Motor neuron (in vitro differentiated cells): ENCODE measurements around the gene PRDX5. TPM values are rescaled to one million over a fixed set of nuclear protein-coding genes. Genes with fewer than 3 reads are reported as not detected.

ENCODE experiments used
- ATAC-seq, 8 experiments: fragments of 200-7000 bp; cut with Tn5 transposase; replicated peaks in 6 of 8; 2 replicates each; pipeline ENCODE4 v1.8.0; 2021; ENCODE audit warnings: mild to moderate bottlenecking in 8 of 8, moderate library complexity in 8 of 8
- H3K27ac ChIP-seq, 2 donors: fragments of 250-450 bp; sonication (Bioruptor Pico); 2 replicates each; pipeline ENCODE4 v1.9.0; 2021; ENCODE audit warnings: antibody characterized with exemption in 2 of 2, mild to moderate bottlenecking in 2 of 2, moderate library complexity in 1 of 2
- H3K4me1 ChIP-seq, 2 donors: fragments of 250-450 bp; sonication (Bioruptor Pico); replicated peaks in 1 of 2; 2 replicates each; pipeline ENCODE4 v1.6.1; 2021; ENCODE audit warnings: antibody characterized with exemption in 2 of 2, mild to moderate bottlenecking in 2 of 2, moderate library complexity in 1 of 2
- H3K4me3 ChIP-seq, 5 donors: fragments of 250-450 bp; sonication (Bioruptor Pico); 2 replicates each; pipeline ENCODE4 v1.9.0; 2021; ENCODE audit warnings: antibody characterized with exemption in 5 of 5, mild to moderate bottlenecking in 5 of 5, moderate library complexity in 4 of 5
- WGBS, 10 experiments: fragments of 450-650 bp; shearing (Covaris generic); methylation state at CpG; one replicate each; pipeline ENCODE4 v1.0.0; 2022; 5-methylcytosine and 5-hydroxymethylcytosine counted together
- in situ Hi-C, 9 experiments: fragments of 400-800 bp; cut with MboI; loops; one replicate each; pipeline ENCODE4 v1.15.0; 2021; ENCODE audit warnings: low sequenced_read_pairs in 9 of 9, low pct_unique_long_range_greater_than_20kb in 2 of 9; ENCODE audit not compliant: unreplicated experiment in 9 of 9
- total RNA-seq, 8 experiments: library from RNA; unstranded; fragments of 300-600 nt; gene quantifications; 2 replicates each; pipeline versions ENCODE4 v1.2.3 to v1.2.4, GENCODE V29; 2022

The PRDX5 gene
- total RNA-seq, 8 experiments from 2014 or later, result 218 to 801 (median 352) TPM

DNA sequence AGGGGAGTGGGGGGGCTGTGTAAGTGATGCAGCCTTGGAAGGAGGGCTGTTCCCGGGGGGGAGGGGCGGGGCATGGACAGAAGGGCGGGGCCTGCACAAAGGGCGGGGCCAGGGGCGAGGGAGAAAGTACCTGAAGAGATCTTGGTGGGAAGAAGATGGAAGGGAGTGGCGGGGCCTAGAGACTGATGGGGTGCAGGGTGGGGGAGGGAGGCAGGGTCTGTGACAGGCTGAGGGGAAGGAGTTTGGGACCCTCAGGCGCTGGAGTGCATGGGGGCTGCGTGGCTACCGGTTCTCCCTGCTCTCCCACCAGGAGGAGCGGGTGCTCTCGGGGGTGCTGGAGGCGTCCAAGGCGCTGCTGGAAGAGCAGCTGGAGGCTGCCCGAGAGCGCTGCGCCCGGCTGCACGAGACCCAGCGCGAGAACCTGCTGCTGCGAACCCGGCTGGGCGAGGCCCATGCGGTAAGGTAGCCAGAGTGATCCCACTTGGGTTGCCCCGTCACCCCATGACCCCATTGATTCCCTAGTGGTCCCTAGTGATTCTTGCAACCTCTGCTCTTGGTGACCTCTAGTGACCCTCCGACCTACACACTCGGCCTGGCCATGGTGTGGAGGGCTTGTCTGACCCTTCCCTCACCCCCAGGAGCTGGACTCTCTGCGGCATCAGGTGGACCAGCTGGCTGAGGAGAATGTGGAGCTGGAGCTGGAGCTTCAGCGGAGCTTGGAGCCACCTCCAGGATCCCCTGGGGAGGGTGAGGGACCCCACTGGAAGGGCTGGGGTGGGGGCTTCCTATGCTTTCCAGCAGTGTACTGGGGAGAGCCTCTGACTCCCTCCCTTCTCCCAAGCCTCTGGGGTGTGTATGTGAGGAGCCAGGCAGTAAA lies 25.2 kb downstream of the PRDX5 start:
- in situ Hi-C loops, result no loop called here
- no CpG with 5 or more reads among the region's 29 CpGs for WGBS, 10 experiments
- H3K4me1 ChIP-seq, result peaks cover 19 to 26% of the 10 kb centered on the region in 2 donors
- peak overlapping the region in 1 of 2 donors; percentile 17 for H3K27ac ChIP-seq
- no peak overlapping the region for H3K4me3 ChIP-seq
- peak in 1 of 8 experiments; percentile 2 for ATAC-seq

DNA sequence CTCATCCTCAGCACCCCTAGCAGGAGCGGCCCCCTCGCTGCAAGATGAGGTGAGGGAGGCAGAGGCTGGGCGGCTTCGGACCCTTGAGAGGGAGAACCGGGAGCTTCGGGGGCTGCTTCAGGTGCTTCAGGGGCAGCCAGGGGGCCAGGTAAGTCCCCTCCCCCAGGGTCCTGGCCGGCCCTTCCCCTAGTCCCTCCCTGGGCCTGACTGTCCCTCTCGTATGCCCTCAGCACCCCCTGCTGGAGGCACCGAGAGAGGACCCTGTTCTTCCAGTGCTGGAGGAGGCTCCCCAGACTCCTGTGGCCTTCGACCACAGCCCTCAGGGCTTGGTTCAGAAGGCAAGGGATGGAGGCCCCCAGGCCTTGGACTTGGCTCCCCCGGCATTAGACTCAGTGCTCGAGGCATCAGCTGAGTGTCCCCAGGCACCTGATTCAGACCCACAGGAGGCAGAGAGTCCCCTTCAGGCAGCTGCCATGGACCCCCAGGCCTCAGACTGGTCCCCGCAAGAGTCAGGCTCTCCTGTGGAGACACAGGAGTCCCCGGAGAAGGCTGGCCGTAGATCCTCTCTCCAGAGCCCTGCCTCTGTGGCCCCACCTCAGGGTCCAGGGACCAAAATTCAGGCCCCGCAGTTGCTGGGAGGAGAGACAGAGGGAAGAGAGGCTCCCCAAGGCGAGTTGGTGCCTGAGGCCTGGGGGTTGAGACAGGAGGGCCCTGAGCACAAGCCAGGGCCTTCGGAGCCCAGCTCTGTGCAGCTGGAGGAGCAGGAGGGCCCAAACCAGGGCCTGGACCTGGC lies 26.0 kb downstream of the PRDX5 start:
- Histone ChIP-seq H3K4me1 (peaks cover 25 to 35% of the 10 kb centered on the region in 2 donors), H3K27ac (peak overlapping the region in 1 of 2 donors; percentile 17), H3K4me3 (no peak overlapping the region)
- no peak for ATAC-seq
- in situ Hi-C loops, result no loop called here
- 20 to 72% methylated on average over 1 to 2 of the region's 18 CpGs; no CpG with 5 or more reads in 8 of the 10 experiments for WGBS, 10 experiments

DNA sequence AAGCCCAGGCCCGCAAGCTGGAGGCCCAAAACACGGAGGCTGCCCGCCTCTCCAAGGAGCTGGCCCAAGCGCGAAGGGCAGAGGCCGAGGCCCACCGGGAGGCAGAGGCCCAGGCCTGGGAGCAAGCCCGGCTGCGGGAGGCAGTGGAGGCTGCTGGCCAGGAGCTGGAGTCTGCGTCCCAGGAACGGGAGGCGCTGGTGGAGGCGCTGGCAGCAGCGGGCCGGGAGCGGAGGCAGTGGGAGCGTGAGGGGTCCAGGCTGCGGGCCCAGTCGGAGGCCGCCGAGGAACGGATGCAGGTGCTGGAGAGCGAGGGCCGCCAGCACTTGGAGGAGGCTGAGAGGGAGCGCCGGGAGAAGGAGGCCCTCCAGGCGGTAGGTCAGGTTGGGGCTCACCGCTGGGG lies 26.9 kb downstream of the PRDX5 start:
- in situ Hi-C loops, result no loop called here
- WGBS, 10 experiments, result 88 to 94% (median 92%) methylated on average over 7 to 13 of the region's 28 CpGs; no CpG with 5 or more reads in 7 of the 10 experiments
- H3K4me3 ChIP-seq, result no peak overlapping the region
- peaks cover 25 to 36% of the 10 kb centered on the region in 2 donors for H3K4me1 ChIP-seq
- ATAC-seq, result no peak
- no peak overlapping the region for H3K27ac ChIP-seq

DNA sequence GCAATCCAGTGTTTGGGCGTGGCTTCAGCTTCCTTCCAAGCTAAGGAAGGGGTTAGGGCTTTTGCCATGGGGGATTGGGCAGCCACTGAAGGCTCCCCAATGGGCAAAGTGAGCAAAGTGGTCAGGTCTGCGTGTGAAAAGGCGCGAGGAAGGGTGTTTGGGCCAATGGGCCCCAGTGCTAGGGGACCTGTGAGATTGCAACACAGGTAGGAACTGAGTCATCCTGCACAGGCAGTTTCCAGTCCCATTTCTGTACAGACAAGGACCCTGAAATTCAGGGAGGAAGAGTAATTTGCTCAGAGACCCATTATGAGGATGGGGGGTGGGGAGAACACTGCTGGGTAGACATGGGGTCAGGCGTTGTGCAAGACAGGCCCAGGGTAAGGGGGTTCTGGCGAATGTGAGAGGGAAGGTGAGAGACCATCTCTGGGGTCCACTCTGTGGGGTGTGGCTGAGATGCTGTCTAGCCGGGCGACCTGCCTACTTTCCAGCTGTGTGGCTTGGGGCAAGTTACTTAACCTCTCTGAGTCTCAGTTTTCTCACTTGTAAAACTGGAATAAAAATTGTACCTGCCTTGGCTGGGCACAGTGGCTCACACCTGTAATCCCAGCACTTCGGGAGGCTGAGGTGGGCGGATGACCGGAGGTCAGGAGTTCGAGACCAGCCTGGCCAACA lies 29.4 kb downstream of the PRDX5 start:
- no peak for ATAC-seq
- Histone ChIP-seq H3K4me1 (peaks cover 23 to 36% of the 10 kb centered on the region in 2 donors), H3K4me3 (no peak overlapping the region), H3K27ac (no peak overlapping the region)
- in situ Hi-C loops, result no loop called here
- 40 to 90% (median 82%) methylated on average over 1 to 8 of the region's 12 CpGs; no CpG with 5 or more reads in 3 of the 10 experiments for WGBS, 10 experiments

DNA sequence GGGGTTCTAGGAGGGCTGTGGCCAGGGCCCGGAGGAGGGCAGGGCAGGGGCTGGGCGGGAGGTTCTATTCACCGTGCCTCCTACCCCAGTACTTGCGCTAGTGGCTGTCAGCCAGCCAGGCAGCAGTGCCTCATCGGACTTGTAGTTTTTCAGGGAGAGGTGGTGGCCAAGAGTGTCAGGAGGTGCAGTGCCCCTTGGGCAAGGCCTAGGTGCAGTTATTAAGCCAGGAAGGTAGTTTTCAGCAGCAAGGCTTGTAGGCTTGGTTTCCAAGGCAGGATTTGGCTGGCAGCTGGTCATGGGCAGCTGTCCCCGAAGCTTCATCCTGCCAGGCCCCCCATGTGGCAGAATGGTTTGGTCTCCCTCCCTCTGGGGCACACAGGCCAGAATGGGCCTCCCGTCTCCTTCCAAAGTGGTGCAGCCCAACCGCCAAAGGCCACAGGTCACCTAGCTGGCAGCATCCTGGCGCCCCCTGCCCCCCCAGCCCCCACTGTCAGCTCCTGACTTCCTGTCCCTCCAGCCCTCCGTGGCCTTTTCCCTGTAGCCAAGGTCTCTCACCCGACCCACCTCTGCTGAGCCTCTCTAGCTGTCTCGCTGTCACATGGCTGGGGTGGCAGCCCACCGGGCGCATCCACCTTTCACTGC lies 30.6 kb downstream of the PRDX5 start:
- in situ Hi-C loops, result no loop called here

DNA sequence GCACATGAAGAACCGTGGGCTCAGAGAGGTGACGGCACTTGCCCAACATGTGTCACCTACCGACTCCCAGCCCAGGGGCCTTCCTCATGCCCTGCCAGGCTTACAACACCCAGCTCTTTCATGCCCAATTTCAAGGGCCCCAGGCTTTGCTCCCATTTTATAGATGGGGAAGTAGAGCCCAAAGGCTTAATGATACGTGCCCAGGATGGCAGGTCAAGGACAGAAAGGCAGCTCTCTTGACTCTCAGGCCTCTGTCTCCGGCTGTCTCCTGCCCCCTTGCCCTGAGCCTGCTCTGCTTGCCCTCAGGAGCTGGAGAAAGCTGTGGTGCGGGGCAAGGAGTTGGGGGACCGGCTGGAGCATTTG lies 31.1 kb downstream of the PRDX5 start:
- no peak for ATAC-seq
- in situ Hi-C loops, result no loop called here
- no peak overlapping the region for H3K27ac ChIP-seq
- H3K4me3 ChIP-seq, result no peak overlapping the region
- WGBS, 10 experiments, result 69 to 100% (median 92%) methylated on average over 1 to 5 of the region's 7 CpGs; no CpG with 5 or more reads in 7 of the 10 experiments
- H3K4me1 ChIP-seq, result peaks cover 11 to 23% of the 10 kb centered on the region in 2 donors

More for the DNA sequence above, 30.6 kb downstream of the PRDX5 start:
- Histone ChIP-seq H3K4me1 (peaks cover 16 to 28% of the 10 kb centered on the region in 2 donors), H3K27ac (peak overlapping the region in 1 of 2 donors; percentile 68), H3K4me3 (no peak overlapping the region)
- ATAC-seq, result peak in 6 of 8 experiments; percentile 17 to 93 (median 25)
- 30 to 86% methylated on average over 1 to 2 of the region's 14 CpGs; no CpG with 5 or more reads in 8 of the 10 experiments for WGBS, 10 experiments

DNA sequence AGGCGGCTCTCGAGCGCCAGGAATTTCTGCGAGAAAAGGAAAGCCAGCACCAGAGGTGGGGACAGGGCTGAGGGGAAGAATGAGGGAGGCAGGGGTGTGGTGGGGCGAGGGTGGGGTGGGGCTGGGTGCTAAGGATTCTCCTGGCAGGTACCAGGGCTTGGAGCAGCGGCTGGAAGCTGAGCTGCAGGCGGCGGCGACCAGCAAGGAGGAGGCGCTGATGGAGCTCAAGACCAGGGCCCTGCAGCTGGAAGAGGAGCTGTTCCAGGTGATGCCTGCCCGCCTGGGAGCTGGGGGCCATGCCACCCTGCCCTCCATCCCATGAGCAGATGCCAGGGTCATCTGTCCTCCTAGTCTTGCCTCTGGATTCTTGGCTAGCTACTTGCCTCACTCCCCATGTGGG lies 31.5 kb downstream of the PRDX5 start:
- 48 to 85% (median 80%) methylated on average over 1 to 4 of the region's 11 CpGs; no CpG with 5 or more reads in 7 of the 10 experiments for WGBS, 10 experiments
- no peak for ATAC-seq
- in situ Hi-C loops, result no loop called here

DNA sequence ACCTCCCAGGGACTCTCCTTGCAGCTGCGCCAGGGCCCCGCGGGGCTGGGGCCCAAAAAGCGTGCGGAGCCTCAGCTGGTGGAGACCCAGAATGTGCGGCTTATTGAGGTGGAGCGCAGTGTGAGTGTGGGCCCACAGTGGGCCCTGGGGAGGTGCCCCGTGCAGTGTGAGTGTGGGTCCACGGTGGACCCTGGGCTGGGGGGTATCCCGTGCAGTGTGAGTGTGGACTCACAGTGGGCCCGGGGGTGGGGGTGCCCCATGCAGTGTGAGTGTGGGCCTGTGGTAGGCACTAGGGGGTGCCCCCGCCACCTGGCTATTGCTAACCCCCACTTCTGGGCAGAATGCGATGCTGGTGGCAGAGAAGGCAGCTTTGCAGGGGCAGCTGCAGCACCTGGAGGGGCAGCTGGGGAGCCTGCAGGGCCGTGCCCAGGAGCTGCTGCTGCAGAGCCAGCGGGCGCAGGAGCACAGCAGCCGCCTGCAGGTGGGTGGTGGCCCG lies 33.3 kb downstream of the PRDX5 start:
- H3K4me3 ChIP-seq, result no peak overlapping the region
- in situ Hi-C loops, result no loop called here
- ATAC-seq, result no peak
- 60 to 100% (median 98%) methylated on average over 1 to 5 of the region's 18 CpGs; no CpG with 5 or more reads in 6 of the 10 experiments for WGBS, 10 experiments
- no peak overlapping the region for H3K27ac ChIP-seq
- H3K4me1 ChIP-seq, result peaks cover 10 to 26% of the 10 kb centered on the region in 2 donors

More for the DNA sequence above, 31.5 kb downstream of the PRDX5 start:
- peaks cover 10 to 23% of the 10 kb centered on the region in 2 donors for H3K4me1 ChIP-seq
- no peak overlapping the region for H3K4me3 ChIP-seq
- H3K27ac ChIP-seq, result no peak overlapping the region

DNA sequence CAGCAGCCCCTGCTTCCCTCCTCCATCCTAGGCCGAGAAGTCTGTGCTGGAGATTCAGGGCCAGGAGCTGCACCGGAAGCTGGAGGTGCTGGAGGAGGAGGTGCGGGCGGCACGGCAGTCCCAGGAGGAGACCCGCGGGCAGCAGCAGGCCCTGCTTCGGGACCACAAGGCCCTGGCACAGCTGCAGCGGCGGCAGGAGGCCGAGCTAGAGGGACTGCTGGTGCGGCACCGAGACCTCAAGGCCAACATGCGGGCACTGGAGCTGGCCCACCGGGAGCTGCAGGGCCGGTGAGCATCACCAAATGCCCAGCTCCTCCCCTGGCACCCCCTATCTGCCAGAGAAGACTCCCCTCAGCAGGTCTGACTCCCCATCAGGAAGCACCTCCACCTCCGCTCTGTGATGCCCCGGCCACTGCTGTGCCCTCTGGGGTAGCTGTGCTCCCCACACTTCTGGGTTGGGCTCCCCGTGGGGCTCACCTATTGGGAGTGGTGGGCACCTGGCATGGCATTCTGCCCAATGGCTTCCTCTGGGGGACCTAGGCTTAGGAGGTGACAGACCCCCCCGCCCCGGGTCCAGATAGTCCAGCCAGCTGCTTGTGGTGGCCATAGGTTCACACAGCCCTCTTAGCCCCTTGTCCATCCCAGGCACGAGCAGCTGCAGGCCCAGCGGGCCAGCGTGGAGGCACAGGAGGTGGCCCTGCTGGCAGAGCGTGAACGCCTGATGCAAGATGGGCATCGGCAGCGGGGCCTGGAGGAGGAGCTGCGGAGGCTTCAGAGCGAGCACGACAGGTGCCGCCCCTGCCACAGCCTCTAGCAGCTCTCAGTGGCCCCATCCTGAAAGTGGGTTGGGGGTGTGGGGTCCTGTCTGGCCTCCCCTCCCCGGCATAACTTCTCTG lies 34.4 kb downstream of the PRDX5 start:
- in situ Hi-C loops, result no loop called here
- no peak overlapping the region for H3K4me3 ChIP-seq
- no peak for ATAC-seq
- H3K27ac ChIP-seq, result no peak overlapping the region
- H3K4me1 ChIP-seq, result peaks cover 14 to 36% of the 10 kb centered on the region in 2 donors
- WGBS, 10 experiments, result 79 to 100% (median 90%) methylated on average over 1 to 9 of the region's 33 CpGs; no CpG with 5 or more reads in 4 of the 10 experiments

DNA sequence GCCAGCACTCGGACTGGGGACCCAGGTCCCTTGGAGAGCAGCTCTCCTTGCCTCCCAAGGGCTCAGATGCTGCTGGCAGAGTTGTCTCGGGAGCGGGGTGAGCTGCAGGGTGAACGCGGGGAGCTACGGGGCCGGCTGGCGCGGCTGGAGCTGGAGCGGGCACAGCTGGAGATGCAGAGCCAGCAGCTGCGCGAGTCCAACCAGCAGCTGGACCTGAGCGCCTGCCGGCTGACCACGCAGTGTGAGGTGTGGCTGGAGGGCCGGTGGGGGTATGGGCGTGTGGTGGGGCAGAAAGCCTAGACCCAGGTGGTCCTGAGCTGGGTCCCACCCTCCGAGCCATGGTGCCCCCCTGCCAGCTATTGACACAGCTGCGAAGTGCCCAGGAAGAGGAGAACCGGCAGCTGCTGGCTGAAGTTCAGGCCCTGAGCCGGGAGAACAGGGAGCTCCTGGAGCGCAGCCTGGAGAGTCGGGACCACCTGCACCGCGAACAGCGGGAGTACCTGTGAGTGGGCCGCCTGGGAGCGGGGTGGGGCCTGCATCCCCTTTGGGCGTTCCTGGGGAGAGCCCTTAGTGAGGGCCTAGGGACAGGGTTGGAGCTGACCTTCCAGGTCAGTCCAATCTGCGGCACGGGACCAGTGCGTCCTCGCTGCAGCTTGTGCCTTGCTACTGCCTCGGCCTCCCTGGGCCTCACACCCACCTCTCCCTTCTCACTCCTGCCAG lies 35.2 kb downstream of the PRDX5 start:
- peaks cover 22 to 41% of the 10 kb centered on the region in 2 donors for H3K4me1 ChIP-seq
- whole genome bisulfite sequencing, 10 experiments, result 60 to 94% (median 83%) methylated on average over 1 to 7 of the region's 34 CpGs; no CpG with 5 or more reads in 7 of the 10 experiments
- no peak overlapping the region for H3K27ac ChIP-seq
- no peak overlapping the region for H3K4me3 ChIP-seq
- no peak for ATAC-seq
- in situ Hi-C loops, result no loop called here
